Measurements from ENCODE around the gene DIPK1A.

Gene DIPK1A

DNA sequence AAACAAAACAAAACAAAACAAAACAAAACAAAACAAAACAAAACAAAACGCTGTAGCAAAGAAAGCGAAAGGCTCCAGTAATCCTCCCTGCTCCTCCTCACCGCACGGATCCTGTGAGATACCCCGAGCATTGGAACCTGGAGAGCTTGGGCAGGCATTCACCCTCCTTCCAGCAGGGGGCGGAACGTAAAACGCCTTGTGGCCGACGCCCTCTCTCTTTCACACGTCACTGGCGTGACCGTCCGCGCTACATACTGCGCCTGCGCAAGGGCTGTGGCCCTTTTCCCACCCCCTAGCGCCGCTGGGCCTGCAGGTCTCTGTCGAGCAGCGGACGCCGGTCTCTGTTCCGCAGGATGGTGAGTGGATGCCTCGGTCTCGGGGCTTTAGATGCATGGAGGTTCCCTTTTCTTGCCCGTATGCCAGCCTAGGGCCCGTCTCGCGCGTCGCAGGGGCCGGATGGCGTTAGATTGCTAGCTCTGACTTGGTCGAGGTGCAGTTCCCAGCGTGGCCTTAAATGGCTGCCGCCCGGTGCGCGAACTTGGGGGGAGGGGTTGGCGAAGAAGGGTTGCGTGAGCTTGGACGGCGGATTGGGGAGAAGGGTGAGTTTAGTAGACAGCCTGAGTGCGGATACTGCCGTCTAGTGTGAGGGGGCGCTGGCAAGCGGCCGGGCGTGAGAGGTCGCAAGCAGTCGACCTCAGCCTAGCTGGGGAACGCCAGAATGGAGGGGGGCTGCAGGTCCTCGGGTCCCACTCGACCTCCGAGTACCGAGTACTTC lies 129.3 kb downstream of the DIPK1A start, which contains the start of gene RPL5 (continued):
- TF ChIP-seq KLF1 (tag by site-specific recombination; IDR thresholded peaks at IDR 0.05) (peak; percentile 88), ZNF416 (tag by site-specific recombination; IDR thresholded peaks at IDR 0.05) (no peak), IKZF3 (tag by site-specific recombination; IDR thresholded peaks at IDR 0.05) (peak; percentile 51; the same call in 1 of the 2 replicates), HOXC10 (CRISPR knock-in tag; IDR thresholded peaks at IDR 0.05) (no peak), ZNF169 (tag by site-specific recombination; IDR thresholded peaks at IDR 0.05) (no peak), ZNF174 (tag by site-specific recombination; IDR thresholded peaks at IDR 0.05) (no peak), ZNF155 (tag by site-specific recombination; IDR thresholded peaks at IDR 0.05) (no peak), ZNF394 (tag by site-specific recombination; IDR thresholded peaks at IDR 0.05; ENCODE audit: borderline replicate concordance) (peak; percentile 86; the same call in 1 of the 2 replicates), ZNF335 (tag by site-specific recombination; conservative IDR thresholded peaks at IDR 0.05) (peak; percentile 92), PRDM1 (tag by site-specific recombination; IDR thresholded peaks at IDR 0.05) (no peak), ZNF223 (tag by site-specific recombination; IDR thresholded peaks at IDR 0.05) (no peak), ZNF837 (tag by site-specific recombination; IDR thresholded peaks at IDR 0.05) (no peak), ZNF514 (tag by site-specific recombination; IDR thresholded peaks at IDR 0.05) (no peak), ZNF266 (tag by site-specific recombination; IDR thresholded peaks at IDR 0.05; ENCODE audit: low read depth) (no peak), ZNF701 (tag by site-specific recombination; IDR thresholded peaks at IDR 0.05) (no peak), ZBTB17 (tag by site-specific recombination; IDR thresholded peaks at IDR 0.05) (peak; percentile 92), SETDB1 (IDR thresholded peaks at IDR 0.05; ENCODE audit: insufficient read length, low read length) (peak; percentile 65), SP2 (tag by site-specific recombination; IDR thresholded peaks at IDR 0.05) (peak; percentile 75), ZNF423 (tag by site-specific recombination; IDR thresholded peaks at IDR 0.05) (no peak), ZBTB8A (tag by site-specific recombination; IDR thresholded peaks at IDR 0.05) (peak; percentile 97), SALL2 (tag by site-specific recombination; IDR thresholded peaks at IDR 0.05; ENCODE audit: borderline replicate concordance) (no peak)
- TF ChIP-seq, protein P1, sequence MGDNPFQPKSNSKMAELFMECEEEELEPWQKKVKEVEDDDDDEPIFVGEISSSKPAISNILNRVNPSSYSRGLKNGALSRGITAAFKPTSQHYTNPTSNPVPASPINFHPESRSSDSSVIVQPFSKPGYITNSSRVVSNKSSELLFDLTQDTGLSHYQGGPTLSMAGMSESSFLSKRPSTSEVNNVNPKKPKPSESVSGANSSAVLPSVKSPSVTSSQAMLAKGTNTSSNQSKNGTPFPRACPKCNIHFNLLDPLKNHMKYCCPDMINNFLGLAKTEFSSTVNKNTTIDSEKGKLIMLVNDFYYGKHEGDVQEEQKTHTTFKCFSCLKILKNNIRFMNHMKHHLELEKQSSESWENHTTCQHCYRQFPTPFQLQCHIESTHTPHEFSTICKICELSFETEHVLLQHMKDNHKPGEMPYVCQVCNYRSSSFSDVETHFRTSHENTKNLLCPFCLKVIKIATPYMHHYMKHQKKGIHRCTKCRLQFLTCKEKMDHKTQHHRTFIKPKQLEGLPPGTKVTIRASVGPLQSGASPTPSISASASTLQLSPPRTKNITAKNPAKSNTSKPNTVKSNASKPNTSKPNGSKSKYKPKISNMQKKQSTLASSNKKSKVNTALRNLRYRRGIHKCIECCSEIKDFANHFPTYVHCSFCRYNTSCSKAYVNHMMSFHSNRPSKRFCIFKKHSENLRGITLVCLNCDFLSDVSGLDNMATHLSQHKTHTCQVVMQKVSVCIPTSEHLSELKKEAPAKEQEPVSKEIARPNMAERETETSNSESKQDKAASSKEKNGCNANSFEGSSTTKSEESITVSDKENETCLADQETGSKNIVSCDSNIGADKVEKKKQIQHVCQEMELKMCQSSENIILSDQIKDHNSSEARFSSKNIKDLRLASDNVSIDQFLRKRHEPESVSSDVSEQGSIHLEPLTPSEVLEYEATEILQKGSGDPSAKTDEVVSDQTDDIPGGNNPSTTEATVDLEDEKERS (tag by site-specific recombination; IDR thresholded peaks at IDR 0.05) = peak; percentile 39; the same call in 1 of the 2 replicates
- TF ChIP-seq, protein P2, sequence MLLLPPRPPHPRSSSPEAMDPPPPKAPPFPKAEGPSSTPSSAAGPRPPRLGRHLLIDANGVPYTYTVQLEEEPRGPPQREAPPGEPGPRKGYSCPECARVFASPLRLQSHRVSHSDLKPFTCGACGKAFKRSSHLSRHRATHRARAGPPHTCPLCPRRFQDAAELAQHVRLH (tag by site-specific recombination; IDR thresholded peaks at IDR 0.05) = peak; percentile 94
- TF ChIP-seq, protein P3, sequence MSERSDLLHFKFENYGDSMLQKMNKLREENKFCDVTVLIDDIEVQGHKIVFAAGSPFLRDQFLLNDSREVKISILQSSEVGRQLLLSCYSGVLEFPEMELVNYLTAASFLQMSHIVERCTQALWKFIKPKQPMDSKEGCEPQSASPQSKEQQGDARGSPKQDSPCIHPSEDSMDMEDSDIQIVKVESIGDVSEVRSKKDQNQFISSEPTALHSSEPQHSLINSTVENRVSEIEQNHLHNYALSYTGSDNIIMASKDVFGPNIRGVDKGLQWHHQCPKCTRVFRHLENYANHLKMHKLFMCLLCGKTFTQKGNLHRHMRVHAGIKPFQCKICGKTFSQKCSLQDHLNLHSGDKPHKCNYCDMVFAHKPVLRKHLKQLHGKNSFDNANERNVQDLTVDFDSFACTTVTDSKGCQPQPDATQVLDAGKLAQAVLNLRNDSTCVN (tag by site-specific recombination; optimal IDR thresholded peaks at IDR 0.05) = peak; percentile 72
- TF ChIP-seq, protein P4, sequence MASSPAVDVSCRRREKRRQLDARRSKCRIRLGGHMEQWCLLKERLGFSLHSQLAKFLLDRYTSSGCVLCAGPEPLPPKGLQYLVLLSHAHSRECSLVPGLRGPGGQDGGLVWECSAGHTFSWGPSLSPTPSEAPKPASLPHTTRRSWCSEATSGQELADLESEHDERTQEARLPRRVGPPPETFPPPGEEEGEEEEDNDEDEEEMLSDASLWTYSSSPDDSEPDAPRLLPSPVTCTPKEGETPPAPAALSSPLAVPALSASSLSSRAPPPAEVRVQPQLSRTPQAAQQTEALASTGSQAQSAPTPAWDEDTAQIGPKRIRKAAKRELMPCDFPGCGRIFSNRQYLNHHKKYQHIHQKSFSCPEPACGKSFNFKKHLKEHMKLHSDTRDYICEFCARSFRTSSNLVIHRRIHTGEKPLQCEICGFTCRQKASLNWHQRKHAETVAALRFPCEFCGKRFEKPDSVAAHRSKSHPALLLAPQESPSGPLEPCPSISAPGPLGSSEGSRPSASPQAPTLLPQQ (tag by site-specific recombination; IDR thresholded peaks at IDR 0.05) = peak; percentile 92
- TF ChIP-seq, protein P5, sequence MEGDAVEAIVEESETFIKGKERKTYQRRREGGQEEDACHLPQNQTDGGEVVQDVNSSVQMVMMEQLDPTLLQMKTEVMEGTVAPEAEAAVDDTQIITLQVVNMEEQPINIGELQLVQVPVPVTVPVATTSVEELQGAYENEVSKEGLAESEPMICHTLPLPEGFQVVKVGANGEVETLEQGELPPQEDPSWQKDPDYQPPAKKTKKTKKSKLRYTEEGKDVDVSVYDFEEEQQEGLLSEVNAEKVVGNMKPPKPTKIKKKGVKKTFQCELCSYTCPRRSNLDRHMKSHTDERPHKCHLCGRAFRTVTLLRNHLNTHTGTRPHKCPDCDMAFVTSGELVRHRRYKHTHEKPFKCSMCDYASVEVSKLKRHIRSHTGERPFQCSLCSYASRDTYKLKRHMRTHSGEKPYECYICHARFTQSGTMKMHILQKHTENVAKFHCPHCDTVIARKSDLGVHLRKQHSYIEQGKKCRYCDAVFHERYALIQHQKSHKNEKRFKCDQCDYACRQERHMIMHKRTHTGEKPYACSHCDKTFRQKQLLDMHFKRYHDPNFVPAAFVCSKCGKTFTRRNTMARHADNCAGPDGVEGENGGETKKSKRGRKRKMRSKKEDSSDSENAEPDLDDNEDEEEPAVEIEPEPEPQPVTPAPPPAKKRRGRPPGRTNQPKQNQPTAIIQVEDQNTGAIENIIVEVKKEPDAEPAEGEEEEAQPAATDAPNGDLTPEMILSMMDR (tag by site-specific recombination; IDR thresholded peaks at IDR 0.05) = peak; percentile 99
- TF ChIP-seq, protein P6, sequence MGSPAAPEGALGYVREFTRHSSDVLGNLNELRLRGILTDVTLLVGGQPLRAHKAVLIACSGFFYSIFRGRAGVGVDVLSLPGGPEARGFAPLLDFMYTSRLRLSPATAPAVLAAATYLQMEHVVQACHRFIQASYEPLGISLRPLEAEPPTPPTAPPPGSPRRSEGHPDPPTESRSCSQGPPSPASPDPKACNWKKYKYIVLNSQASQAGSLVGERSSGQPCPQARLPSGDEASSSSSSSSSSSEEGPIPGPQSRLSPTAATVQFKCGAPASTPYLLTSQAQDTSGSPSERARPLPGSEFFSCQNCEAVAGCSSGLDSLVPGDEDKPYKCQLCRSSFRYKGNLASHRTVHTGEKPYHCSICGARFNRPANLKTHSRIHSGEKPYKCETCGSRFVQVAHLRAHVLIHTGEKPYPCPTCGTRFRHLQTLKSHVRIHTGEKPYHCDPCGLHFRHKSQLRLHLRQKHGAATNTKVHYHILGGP (tag by site-specific recombination; IDR thresholded peaks at IDR 0.05) = no peak

Measured in HEK293 (cell line).